PFSK-1 (cell line): ENCODE data around the gene IER5.

ENCODE experiments used
- FOXP2 ChIP-seq: optimal IDR thresholded peaks from 2 replicates; pipeline ENCODE3; 2011; ENCODE audit warnings: borderline replicate concordance, control low read depth, inconsistent platforms; ENCODE audit not compliant: insufficient read depth; ENCODE audit errors: extremely low read length, extremely low read depth
- POLR2AphosphoS5 ChIP-seq: IDR thresholded peaks from 2 replicates; pipeline ENCODE4 v1.6.1; 2012; ENCODE audit warnings: low read depth, mild to moderate bottlenecking, control low read depth, low read length, moderate library complexity
- SIN3A ChIP-seq: IDR thresholded peaks from 2 replicates; pipeline ENCODE4 v1.6.1; 2012; ENCODE audit warnings: mild to moderate bottlenecking, low read length, moderate library complexity, borderline replicate concordance; ENCODE audit not compliant: insufficient read depth
- TAF1 ChIP-seq: IDR thresholded peaks from 2 replicates; pipeline ENCODE4 v1.6.1; 2012; ENCODE audit warnings: low read length, control low read depth, borderline replicate concordance; ENCODE audit not compliant: insufficient read depth
- TF ChIP-seq, protein P1 (sequence below), 2 experiments: IDR thresholded peaks; 2 replicates each; pipeline versions ENCODE4 v1.6.1 to v1.8.0; 2011 to 2012; ENCODE audit warnings: low read depth in 2 of 2, low read length in 2 of 2, control low read depth in 1 of 2, inconsistent platforms in 1 of 2, mild to moderate bottlenecking in 1 of 2, moderate library complexity in 1 of 2; ENCODE audit not compliant: insufficient read depth in 1 of 2

IER5 gene

GRCh38 chr1:181140398-181140797, 51.9 kb downstream of the IER5 start:
- TF ChIP-seq FOXP2 (no peak), SIN3A (no peak), POLR2AphosphoS5 (no peak), TAF1 (no peak)
- TF ChIP-seq, protein P1, sequence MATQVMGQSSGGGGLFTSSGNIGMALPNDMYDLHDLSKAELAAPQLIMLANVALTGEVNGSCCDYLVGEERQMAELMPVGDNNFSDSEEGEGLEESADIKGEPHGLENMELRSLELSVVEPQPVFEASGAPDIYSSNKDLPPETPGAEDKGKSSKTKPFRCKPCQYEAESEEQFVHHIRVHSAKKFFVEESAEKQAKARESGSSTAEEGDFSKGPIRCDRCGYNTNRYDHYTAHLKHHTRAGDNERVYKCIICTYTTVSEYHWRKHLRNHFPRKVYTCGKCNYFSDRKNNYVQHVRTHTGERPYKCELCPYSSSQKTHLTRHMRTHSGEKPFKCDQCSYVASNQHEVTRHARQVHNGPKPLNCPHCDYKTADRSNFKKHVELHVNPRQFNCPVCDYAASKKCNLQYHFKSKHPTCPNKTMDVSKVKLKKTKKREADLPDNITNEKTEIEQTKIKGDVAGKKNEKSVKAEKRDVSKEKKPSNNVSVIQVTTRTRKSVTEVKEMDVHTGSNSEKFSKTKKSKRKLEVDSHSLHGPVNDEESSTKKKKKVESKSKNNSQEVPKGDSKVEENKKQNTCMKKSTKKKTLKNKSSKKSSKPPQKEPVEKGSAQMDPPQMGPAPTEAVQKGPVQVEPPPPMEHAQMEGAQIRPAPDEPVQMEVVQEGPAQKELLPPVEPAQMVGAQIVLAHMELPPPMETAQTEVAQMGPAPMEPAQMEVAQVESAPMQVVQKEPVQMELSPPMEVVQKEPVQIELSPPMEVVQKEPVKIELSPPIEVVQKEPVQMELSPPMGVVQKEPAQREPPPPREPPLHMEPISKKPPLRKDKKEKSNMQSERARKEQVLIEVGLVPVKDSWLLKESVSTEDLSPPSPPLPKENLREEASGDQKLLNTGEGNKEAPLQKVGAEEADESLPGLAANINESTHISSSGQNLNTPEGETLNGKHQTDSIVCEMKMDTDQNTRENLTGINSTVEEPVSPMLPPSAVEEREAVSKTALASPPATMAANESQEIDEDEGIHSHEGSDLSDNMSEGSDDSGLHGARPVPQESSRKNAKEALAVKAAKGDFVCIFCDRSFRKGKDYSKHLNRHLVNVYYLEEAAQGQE (IDR thresholded peaks at IDR 0.05; ENCODE audit: insufficient read depth in 1 of 2, low read depth in 2 of 2, low read length in 2 of 2) = no peak

GRCh38 chr1:181140891-181141290, 52.4 kb downstream of the IER5 start:
- TF ChIP-seq, protein P1 (IDR thresholded peaks at IDR 0.05; ENCODE audit: insufficient read depth in 1 of 2, low read depth in 2 of 2, low read length in 2 of 2) = no peak
- no peak for TF ChIP-seq POLR2AphosphoS5
- TF ChIP-seq SIN3A = no peak
- no peak for TF ChIP-seq TAF1
- TF ChIP-seq FOXP2 = no peak

DNA sequence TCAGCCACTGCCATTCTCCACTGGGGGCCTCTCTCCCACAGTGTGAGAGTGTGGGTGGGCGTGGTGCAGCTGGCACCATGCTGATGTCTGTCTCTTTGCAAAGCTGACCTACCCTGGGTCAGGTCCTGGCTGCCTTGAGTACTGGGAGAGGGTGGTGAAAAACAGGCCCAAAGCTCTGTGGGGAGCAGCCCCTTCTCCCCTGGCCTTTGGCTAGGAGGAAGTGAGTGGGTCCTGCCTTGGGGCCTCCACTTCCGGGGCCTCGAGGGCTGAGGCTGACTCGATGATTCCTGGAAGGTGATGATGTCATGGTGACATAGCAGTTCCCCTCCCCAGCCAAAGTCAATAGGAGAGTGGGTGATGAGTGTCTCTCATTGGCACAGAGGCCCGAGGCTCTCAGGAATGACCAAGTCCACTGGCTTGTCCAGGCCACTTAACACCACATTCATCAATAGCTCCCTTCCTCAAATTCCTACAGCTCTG, 53.0 kb downstream of the IER5 start:
- no peak for TF ChIP-seq SIN3A
- TF ChIP-seq FOXP2 = no peak
- TF ChIP-seq, protein P1 (IDR thresholded peaks at IDR 0.05; ENCODE audit: insufficient read depth in 1 of 2, low read depth in 2 of 2, low read length in 2 of 2) = no peak
- no peak for TF ChIP-seq POLR2AphosphoS5
- TF ChIP-seq TAF1 = no peak
